ENCODE measurements around the gene BRD9.
"Not testable (repeated sequence)": the region's sequence is repeated elsewhere in the genome, so short reads cannot be mapped to it uniquely, and the experiment has no call there.

GRCh38 chr5:825544-825943, 67.1 kb downstream of the BRD9 start:
- not testable (repeated sequence) for TF ChIP-seq CTCF, POLR2A (IDR thresholded peaks at IDR 0.05)

Measured in adrenal gland (tissue), 5 donors.